ENCODE results near the gene PHACTR4. TPM values are rescaled to one million over a fixed set of nuclear protein-coding genes. Genes with fewer than 3 reads are reported as not detected.

PHACTR4 gene
- total and polyA plus RNA-seq, 2 experiments from 2014 or later, result 21.5 to 22.1 TPM

- no peak overlapping the region for H2AFZ ChIP-seq
- peaks cover 9% of the 10 kb centered on the region for H3K36me3 ChIP-seq (replicated peaks; ENCODE audit: insufficient read depth, low read depth)
- H3K27ac ChIP-seq, result peak overlapping the region; percentile 81
- H3K4me2 ChIP-seq, result peak overlapping the region; percentile 93
- peaks cover 53% of the 10 kb centered on the region for H4K20me1 ChIP-seq (ENCODE audit: insufficient read depth, poor library complexity, severe bottlenecking)
- under 1% methylated on average over 11 of the region's 11 CpGs for WGBS (ENCODE audit: low lambda C conversion rate, missing lambda C conversion rate)
- DNase-seq (ENCODE audit: low spot score), result no peak
- peak overlapping the region; percentile 95 for H3K4me3 ChIP-seq
- no peaks in the 10 kb centered on the region for H3K9me3 ChIP-seq (ENCODE audit: low read depth)
- no peaks in the 10 kb centered on the region for H3K27me3 ChIP-seq
- H3K9me2 ChIP-seq (replicated peaks; ENCODE audit: insufficient read depth), result no peaks in the 10 kb centered on the region
- H3K4me1 ChIP-seq (ENCODE audit: insufficient read depth), result peaks cover 17% of the 10 kb centered on the region
- peaks cover 51% of the 10 kb centered on the region for H3K79me2 ChIP-seq
- TF ChIP-seq EZH2 (IDR thresholded peaks at IDR 0.05; ENCODE audit: borderline replicate concordance), result no peak
- TF ChIP-seq CTCF (IDR thresholded peaks at IDR 0.05; ENCODE audit: poor library complexity), result no peak
- TF ChIP-seq EZH2phosphoT487 (IDR thresholded peaks at IDR 0.05; ENCODE audit: low read depth, severe bottlenecking, unreplicated experiment), result no peak
Observed at GRCh38 chr1:28507247-28507645, 137.7 kb downstream of the PHACTR4 start.

GRCh38 chr1:28507646-28508434 is 138.3 kb downstream of the PHACTR4 start:
- DNase-seq (ENCODE audit: low spot score), result no peak
- Histone ChIP-seq H3K4me3 (peak overlapping the region; percentile 95), H3K9me3 (ENCODE audit: low read depth) (no peaks in the 10 kb centered on the region), H3K79me2 (peaks cover 51% of the 10 kb centered on the region), H3K4me2 (peak overlapping the region; percentile 93), H3K27me3 (no peaks in the 10 kb centered on the region), H2AFZ (no peak overlapping the region), H3K9me2 (replicated peaks; ENCODE audit: insufficient read depth) (no peaks in the 10 kb centered on the region), H4K20me1 (ENCODE audit: insufficient read depth, poor library complexity, severe bottlenecking) (peaks cover 54% of the 10 kb centered on the region), H3K36me3 (replicated peaks; ENCODE audit: insufficient read depth, low read depth) (peaks cover 9% of the 10 kb centered on the region), H3K27ac (peak overlapping the region; percentile 81), H3K4me1 (ENCODE audit: insufficient read depth) (peaks cover 17% of the 10 kb centered on the region)
- TF ChIP-seq EZH2 (IDR thresholded peaks at IDR 0.05; ENCODE audit: borderline replicate concordance), result no peak
- TF ChIP-seq EZH2phosphoT487 (IDR thresholded peaks at IDR 0.05; ENCODE audit: low read depth, severe bottlenecking, unreplicated experiment), result no peak
- TF ChIP-seq CTCF (IDR thresholded peaks at IDR 0.05; ENCODE audit: poor library complexity), result no peak
- WGBS (ENCODE audit: low lambda C conversion rate, missing lambda C conversion rate), result 21% methylated on average over 10 of the region's 10 CpGs

- H4K20me1 ChIP-seq (ENCODE audit: insufficient read depth, poor library complexity, severe bottlenecking), result peaks cover 56% of the 10 kb centered on the region
- peaks cover 17% of the 10 kb centered on the region for H3K4me1 ChIP-seq (ENCODE audit: insufficient read depth)
- WGBS (ENCODE audit: low lambda C conversion rate, missing lambda C conversion rate), result 38% methylated on average over 5 of the region's 5 CpGs
- peaks cover 51% of the 10 kb centered on the region for H3K79me2 ChIP-seq
- H3K4me3 ChIP-seq, result peak overlapping the region; percentile 95
- no peak overlapping the region for H2AFZ ChIP-seq
- H3K9me2 ChIP-seq (replicated peaks; ENCODE audit: insufficient read depth), result no peaks in the 10 kb centered on the region
- no peak for DNase-seq (ENCODE audit: low spot score)
- no peaks in the 10 kb centered on the region for H3K27me3 ChIP-seq
- peaks cover 9% of the 10 kb centered on the region for H3K36me3 ChIP-seq (replicated peaks; ENCODE audit: insufficient read depth, low read depth)
- no peak for TF ChIP-seq EZH2phosphoT487 (IDR thresholded peaks at IDR 0.05; ENCODE audit: low read depth, severe bottlenecking, unreplicated experiment)
- TF ChIP-seq EZH2 (IDR thresholded peaks at IDR 0.05; ENCODE audit: borderline replicate concordance), result no peak
- no peak for TF ChIP-seq CTCF (IDR thresholded peaks at IDR 0.05; ENCODE audit: poor library complexity)
- peak overlapping the region; percentile 93 for H3K4me2 ChIP-seq
- H3K27ac ChIP-seq, result peak overlapping the region; percentile 81
- H3K9me3 ChIP-seq (ENCODE audit: low read depth), result no peaks in the 10 kb centered on the region
Observed at GRCh38 chr1:28508435-28508754, 138.9 kb downstream of the PHACTR4 start.
